NCI-H748 (cell line): ENCODE measurements around the gene KATNAL2.
"Not testable (repeated sequence)": the region's sequence is repeated elsewhere in the genome, so short reads cannot be mapped to it uniquely, and the experiment has no call there.

Experiments used
- DNase-seq: peaks from one replicate; lab custom pipeline; 2025; ENCODE audit not compliant: unreplicated experiment; lab: John Stamatoyannopoulos, UW

KATNAL2 gene

DNA sequence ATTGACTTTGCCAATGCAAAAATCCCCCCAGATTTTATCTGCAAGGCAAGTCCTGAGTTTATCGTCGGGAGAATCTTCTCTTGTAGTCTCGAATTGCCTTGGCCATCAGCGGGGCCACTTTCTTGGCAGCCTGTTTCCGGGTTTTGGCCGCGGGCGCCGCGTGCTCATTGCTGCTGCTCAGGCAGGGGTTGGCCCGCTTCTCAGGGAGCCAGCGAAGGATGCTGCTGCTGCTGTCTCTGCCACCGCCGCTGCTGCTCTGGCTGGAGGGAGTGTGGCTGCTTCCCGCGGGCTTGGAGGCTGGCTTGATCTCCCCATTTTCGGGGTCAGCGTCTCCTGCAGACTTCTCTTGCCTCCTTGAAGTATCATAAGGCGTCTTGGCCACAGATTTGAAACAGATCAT, 115.5 kb downstream of the KATNAL2 start:
- no peak for DNase-seq

DNA sequence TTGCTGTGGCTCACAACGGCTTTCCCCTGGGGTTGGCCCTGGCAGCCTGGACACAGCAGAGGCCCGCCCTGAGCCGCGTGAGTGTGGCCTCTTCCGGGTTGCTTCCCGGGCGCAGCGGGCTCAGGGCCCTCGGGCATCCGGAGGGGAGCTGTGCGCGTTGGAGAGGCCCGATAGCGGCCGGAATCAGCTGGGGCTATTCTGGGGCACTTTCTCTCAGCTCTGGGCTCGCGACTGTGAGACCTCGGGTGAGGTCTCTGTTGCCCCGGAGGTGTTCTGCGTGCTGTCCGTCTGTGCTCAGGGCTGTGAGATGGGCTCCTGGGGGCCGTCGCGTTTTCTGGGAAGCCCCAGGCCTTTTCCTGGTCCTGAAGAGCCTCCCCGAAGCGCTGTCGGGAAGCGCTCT, 117.2 kb downstream of the KATNAL2 start:
- not testable (repeated sequence) for DNase-seq

GRCh38 chr18:47035156-47035671, 117.8 kb downstream of the KATNAL2 start, which contains the start of gene ELOA2:
Gene ELOA2 (minus strand): TSS chr18:47035621. CDS start chr18:47035264, 357 bp downstream.
- DNase-seq, result no peak

GRCh38 chr18:47036298-47036874, 119.0 kb downstream of the KATNAL2 start:
- DNase-seq, result peak; percentile 48

- no peak for DNase-seq
Observed at GRCh38 chr18:47036927-47037578, 119.7 kb downstream of the KATNAL2 start.

GRCh38 chr18:47040982-47041381, 123.6 kb downstream of the KATNAL2 start:
- no peak for DNase-seq

GRCh38 chr18:47050468-47050867, 133.1 kb downstream of the KATNAL2 start:
- DNase-seq, result peak; percentile 65

- DNase-seq, result no peak
Observed at GRCh38 chr18:47054369-47054768, 137.0 kb downstream of the KATNAL2 start.

GRCh38 chr18:47062471-47062870, 145.1 kb downstream of the KATNAL2 start:
- no peak for DNase-seq

DNA sequence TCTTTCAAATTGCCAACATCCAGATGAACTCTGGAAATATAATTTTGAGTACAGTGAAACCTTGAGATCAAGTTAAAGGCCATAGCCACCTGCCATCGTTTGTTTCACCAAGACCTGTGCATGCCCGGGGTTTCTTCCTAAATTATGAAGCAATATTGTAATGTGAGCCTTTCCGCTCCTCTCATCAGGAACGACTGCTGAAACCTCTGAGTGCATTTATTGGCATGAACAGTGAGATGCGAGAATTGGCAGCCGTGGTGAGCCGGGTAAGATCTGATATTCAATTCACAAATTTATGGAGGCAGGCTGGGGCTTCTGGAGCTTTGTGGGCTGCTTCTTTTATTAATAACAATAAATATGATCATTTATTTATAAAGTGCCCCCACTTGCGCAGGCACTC, 145.7 kb downstream of the KATNAL2 start:
- DNase-seq, result no peak

- no peak for DNase-seq
Observed at GRCh38 chr18:47067648-47068047, 150.2 kb downstream of the KATNAL2 start.

- DNase-seq, result peak; percentile 26
Observed at GRCh38 chr18:47075098-47075883, 157.9 kb downstream of the KATNAL2 start.

- DNase-seq, result no peak
Observed at GRCh38 chr18:47077111-47077510, 159.7 kb downstream of the KATNAL2 start.

DNA sequence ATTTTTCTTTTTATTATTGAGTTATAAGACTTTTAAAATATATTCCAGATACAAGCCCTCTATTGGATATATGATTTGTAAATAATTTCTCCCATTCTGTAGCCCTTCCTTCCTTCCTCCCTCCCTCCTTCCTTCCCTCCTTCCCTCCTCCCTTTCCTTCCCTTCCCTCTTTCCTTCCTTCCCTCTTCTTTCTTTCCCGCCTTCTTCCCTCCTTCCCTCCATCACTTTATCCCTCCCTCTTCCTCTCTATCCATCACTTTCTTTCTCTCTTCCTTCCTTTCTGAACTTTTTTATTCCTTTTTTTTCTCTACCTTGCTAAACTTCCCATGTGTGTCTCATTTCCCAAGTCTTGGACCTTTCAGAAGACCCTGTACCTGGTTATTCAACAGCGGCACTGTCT, 163.5 kb downstream of the KATNAL2 start:
- DNase-seq, result no peak

GRCh38 chr18:47081578-47081977, 164.2 kb downstream of the KATNAL2 start:
- no peak for DNase-seq

- DNase-seq, result no peak
Observed at GRCh38 chr18:47087676-47088075, 170.3 kb downstream of the KATNAL2 start.

GRCh38 chr18:47095810-47096209, 178.4 kb downstream of the KATNAL2 start:
- no peak for DNase-seq

DNA sequence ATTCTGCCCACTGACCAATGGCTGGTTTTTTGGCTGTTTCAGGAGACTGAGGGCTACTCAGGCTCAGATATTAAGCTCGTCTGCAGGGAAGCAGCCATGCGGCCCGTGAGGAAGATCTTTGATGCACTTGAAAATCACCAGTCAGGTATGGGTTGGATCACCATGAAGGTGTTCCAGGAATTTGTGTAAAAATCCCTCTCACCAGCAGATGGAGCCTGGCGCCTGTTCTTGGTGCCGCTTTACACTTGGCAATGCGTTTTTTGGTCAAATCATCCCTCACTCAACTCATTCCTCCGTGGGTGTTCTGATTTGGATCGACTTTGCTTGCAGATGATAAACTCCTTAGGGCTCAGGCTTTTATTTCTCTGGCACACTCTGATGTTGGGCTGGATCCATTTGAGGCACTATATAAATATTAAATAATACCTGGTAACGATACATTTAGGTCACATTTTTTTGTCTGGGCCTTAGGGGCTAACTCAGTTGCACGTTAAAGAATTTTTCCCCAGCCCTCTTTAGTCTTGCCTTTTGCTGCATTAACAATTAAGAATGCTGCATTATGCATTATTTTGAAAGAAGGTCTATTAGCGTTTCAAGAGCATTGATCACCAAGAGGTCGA, 182.9 kb downstream of the KATNAL2 start:
- peak; percentile 65 for DNase-seq

- DNase-seq, result no peak
Observed at GRCh38 chr18:47108373-47108772, 191.0 kb downstream of the KATNAL2 start.

DNA sequence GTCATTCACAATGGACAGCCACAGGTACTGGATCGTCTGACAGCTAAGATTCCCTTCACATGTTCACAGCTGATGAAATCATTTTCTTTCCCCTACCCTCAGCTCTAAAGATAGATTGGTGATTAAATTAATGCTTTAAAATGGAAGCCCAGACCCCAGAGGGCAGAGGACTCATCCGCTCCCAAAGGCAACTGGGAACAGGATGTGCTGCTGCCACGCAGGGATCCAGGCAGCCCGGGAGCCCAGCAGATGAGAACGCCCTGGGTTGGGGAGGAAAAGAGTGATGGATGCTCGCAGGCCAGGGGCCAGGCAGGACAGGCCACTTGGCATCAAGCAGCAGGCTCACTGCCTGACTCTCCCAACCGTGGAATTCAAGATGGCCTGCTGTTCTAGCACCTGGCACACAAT, 191.6 kb downstream of the KATNAL2 start:
- DNase-seq, result no peak

GRCh38 chr18:47109720-47110119, 192.3 kb downstream of the KATNAL2 start:
- no peak for DNase-seq
